ENCODE data around the gene AMBRA1.

The AMBRA1 gene

GRCh38 chr11:46389450-46390330 is 204.1 kb downstream of the AMBRA1 start:
- DNase-seq: peak; percentile 83

GRCh38 chr11:46388619-46389449 is 205.0 kb downstream of the AMBRA1 start:
- peak; percentile 65 for DNase-seq

DNA sequence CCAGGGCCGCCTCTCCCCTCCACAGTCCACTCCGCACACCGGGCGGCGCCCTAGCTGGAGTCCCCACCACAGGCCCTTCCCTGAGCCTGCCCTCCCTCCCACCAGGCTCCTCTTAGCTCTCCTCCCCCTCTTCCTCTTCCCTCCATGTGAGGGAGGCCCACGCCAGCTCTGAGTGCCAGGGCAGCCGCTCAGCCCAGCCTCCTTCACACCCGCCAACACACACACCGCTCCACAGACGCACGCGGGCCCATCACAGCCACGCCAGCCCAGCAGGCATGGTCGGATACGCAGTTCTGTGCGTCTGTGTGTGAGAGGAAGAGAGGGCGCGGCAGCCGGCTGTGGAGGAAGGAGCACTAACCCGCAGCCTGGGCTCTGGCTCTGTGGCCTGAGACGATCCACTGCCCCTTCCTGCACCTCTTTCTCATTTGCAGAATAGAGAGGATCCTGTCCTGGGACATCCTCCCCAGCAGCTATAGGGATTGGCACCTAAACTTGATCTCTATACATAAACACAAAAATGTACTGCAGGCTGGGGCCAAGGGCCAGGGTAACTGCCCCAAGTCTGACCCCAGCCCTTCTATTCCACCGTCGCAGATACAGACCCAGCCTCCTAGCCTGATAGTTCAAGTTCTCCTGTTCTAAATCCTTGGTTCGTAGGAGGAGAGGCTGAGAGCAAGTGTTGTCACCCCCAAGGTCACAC is 205.8 kb downstream of the AMBRA1 start:
- DNase-seq: no peak

GRCh38 chr11:46387456-46387855 is 206.4 kb downstream of the AMBRA1 start:
- no peak for DNase-seq

- DNase-seq: no peak
Measured at GRCh38 chr11:46386674-46387073, 207.1 kb downstream of the AMBRA1 start.

- DNase-seq: no peak
Measured at GRCh38 chr11:46386005-46386578, 207.7 kb downstream of the AMBRA1 start.

GRCh38 chr11:46385169-46386004 is 208.4 kb downstream of the AMBRA1 start:
- no peak for DNase-seq

GRCh38 chr11:46383974-46384701 is 209.7 kb downstream of the AMBRA1 start:
- no peak for DNase-seq

- DNase-seq: peak; percentile 65
Measured at GRCh38 chr11:46383404-46383758, 210.4 kb downstream of the AMBRA1 start.

GRCh38 chr11:46382646-46383403 is 211.0 kb downstream of the AMBRA1 start:
- DNase-seq: peak; percentile 77

DNA sequence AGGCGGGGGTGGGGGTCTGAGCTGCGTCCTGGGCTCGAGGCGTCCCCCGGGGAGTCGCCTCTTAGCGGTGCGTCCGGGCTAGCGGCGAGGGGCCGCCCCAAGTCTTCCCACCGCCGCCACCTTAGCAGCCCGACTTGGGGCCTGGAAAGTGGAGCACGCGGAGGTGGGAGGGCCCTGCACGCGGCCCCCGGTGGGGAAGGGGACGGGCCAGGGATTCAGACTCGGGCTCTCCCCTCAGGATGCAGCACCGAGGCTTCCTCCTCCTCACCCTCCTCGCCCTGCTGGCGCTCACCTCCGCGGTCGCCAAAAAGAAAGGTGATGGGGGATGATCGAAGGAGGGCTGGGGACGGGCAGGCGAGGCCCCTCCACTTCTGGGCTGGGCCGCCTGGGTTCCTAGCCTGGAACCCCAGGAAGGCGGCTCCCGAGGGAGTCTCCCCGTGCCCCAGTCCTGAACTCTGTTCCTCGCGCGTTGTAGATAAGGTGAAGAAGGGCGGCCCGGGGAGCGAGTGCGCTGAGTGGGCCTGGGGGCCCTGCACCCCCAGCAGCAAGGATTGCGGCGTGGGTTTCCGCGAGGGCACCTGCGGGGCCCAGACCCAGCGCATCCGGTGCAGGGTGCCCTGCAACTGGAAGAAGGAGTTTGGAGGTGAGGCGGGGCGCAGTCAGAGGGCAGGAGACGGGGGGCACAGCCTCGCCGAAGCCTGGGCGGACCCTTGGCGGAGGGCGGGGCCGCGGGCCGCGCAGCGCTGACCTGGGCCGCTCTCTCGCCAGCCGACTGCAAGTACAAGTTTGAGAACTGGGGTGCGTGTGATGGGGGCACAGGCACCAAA is 211.8 kb downstream of the AMBRA1 start:
- DNase-seq: peak; percentile 57

GRCh38 chr11:46381048-46381818 is 212.6 kb downstream of the AMBRA1 start, which contains the start of gene MDK:
Gene MDK, plus strand, starts transcription at chr11:46381669. Its CDS starts 389 bp downstream, at chr11:46382058.
- DNase-seq: peak; percentile 57

DNA sequence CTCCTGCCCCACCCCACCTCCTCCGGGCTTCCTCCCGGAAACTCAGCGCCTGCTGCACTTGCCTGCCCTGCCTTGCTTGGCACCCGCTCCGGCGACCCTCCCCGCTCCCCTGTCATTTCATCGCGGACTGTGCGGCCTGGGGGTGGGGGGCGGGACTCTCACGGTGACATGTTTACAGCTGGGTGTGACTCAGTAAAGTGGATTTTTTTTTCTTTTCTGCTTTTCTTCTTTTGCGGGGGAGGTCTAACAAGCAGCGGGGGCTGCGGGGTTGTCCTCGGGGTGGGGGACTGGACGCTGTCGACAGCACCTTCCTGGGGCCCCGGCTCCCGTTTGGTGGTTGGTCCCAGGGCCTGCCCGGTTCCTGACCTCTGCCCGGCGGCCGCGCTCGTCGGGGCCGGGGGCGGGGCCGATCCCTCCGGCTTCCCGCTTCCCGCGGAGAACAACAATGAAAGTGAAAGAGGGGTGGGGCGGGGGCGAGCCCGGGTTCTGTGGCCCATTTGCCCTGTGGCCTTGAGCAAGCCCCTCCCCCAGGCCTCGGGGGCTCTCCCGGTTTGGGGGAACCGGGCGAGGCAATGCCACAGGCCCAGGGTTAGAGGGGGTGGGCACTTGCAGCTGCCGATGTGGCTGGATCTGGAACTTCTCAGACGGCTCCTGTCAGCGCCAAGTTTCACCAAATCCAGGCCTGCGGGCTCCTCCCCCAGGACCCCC is 213.3 kb downstream of the AMBRA1 start:
- peak; percentile 47 for DNase-seq

DNA sequence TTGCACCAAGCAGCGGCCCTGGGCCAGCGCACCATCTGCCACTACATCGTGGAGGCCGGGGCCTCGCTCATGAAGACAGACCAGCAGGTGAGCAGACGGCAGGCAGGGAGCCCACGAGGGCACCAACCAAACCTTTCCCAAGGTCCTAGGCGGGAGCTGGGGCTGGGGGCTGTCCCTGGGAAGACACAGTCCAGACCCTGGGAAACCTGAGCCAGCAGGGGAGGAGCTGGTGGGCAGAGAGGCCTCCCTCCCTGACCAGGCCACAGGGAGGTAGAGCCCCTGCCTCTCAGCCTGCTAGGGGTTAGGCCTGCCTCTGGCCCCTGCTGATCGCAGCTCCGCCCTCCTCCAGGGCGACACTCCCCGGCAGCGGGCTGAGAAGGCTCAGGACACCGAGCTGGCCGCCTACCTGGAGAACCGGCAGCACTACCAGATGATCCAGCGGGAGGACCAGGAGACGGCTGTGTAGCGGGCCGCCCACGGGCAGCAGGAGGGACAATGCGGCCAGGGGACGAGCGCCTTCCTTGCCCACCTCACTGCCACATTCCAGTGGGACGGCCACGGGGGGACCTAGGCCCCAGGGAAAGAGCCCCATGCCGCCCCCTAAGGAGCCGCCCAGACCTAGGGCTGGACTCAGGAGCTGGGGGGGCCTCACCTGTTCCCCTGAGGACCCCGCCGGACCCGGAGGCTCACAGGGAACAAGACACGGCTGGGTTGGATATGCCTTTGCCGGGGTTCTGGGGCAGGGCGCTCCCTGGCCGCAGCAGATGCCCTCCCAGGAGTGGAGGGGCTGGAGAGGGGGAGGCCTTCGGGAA is 214.1 kb downstream of the AMBRA1 start:
- DNase-seq: peak; percentile 69

GRCh38 chr11:46378811-46379481 is 214.9 kb downstream of the AMBRA1 start:
- DNase-seq: no peak

- no peak for DNase-seq
Measured at GRCh38 chr11:46378296-46378695, 215.5 kb downstream of the AMBRA1 start.
